ENCODE results near the gene KANSL1. TPM values are rescaled to one million over a fixed set of nuclear protein-coding genes. Genes with fewer than 3 reads are reported as not detected.

Gene KANSL1
- total RNA-seq, 8 experiments from 2014 or later = 36.9 to 96.5 (median 81.9) TPM

DNA sequence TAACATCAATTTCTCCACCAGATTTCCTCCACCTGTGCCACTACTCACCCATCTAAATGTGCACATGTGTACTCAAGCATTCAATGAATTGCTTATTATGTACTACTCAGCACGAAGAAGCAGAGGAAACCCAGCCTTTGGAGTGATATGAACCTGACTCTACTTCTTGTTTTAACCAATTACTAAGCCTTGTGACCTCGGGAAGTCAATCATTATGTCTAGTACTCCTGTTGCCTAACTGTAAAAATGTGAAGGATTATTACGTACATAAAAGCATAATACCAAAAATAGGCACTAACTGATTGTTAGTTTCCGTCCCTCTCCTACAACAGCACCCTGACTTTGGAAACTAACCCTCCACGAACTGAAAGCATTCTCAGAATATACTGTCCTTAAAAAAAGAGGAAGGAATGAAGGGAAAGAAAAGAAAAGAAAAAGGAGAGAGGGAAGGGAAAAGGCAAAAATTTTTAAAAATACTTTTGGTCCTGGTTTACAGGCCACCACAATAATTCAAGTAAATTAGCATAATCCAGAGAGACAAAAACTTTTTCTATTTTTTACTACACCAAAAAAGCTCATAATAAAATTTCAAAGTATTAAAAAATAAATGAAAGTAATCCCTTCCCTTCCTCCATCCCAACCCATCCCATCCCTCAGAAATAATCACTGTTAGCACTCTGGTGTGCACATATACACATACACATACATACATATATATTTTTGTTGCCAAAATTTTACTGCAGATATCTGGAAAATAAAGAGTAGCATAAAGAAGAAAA is 53.6 kb downstream of the KANSL1 start:
- no peak overlapping the region for H3K4me3 ChIP-seq
- H3K27ac ChIP-seq = no peak overlapping the region
- WGBS, 10 experiments = 52 to 92% (median 84%) methylated on average over 4 to 5 of the region's 5 CpGs
- H3K4me1 ChIP-seq (replicated peaks in 1 of 2) = peaks cover 0 to 5% of the 10 kb centered on the region in 2 donors
- in situ Hi-C loops (cut with MboI; ENCODE audit: low pct_unique_long_range_greater_than_20kb in 2 of 9, low sequenced_read_pairs in 9 of 9, unreplicated experiment in 9 of 9) = no loop called here
- peak in 1 of 8 experiments; percentile 7 for ATAC-seq (replicated peaks in 6 of 8)

DNA sequence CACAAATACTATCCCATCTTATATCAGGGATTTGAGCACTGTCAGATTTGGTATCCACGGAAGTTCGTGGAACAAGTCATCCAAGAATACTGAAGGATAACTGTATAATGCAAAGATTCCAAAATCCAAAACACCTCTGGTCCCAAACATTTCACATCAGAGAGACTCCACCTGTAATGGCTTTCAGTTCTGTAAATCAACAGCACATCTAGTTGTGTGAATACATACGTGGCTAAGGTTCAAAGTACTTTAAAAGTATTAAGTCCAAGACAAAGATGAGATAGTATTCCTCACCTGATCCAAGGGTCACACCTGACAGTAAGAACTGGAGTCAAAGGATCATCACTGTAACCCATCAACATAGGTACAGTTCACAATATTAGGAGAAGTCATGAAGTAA is 54.8 kb downstream of the KANSL1 start:
- H3K27ac ChIP-seq = no peak overlapping the region
- H3K4me3 ChIP-seq = no peak overlapping the region
- H3K4me1 ChIP-seq (replicated peaks in 1 of 2) = no peaks in the 10 kb centered on the region
- no peak for ATAC-seq (replicated peaks in 6 of 8)
- 63 to 100% (median 87%) methylated on average over 2 to 3 of the region's 3 CpGs for WGBS, 10 experiments
- in situ Hi-C loops (cut with MboI; ENCODE audit: low pct_unique_long_range_greater_than_20kb in 2 of 9, low sequenced_read_pairs in 9 of 9, unreplicated experiment in 9 of 9) = no loop called here

DNA sequence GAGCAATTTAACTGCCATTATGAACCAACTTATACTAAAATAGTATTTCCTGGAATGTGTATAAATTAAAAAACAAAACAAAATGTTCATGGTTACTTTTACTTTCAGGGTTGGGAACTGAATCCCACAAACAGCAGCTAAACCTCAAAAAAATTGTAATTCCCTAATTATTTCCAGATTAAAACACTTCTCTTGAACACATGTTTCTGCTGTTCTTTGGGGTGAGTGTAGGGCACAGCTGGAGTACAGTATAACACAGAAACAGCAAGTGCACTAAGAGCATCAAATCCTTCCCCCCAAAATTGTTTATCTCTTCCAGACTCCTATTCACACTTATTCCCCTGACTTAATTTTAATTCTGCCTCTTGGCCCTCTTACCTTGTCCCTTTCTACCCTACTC is 56.4 kb downstream of the KANSL1 start:
- Histone ChIP-seq H3K4me3 (no peak overlapping the region), H3K27ac (no peak overlapping the region), H3K4me1 (replicated peaks in 1 of 2) (no peaks in the 10 kb centered on the region)
- ATAC-seq (replicated peaks in 6 of 8) = no peak
- in situ Hi-C loops (cut with MboI; ENCODE audit: low pct_unique_long_range_greater_than_20kb in 2 of 9, low sequenced_read_pairs in 9 of 9, unreplicated experiment in 9 of 9) = no loop called here

DNA sequence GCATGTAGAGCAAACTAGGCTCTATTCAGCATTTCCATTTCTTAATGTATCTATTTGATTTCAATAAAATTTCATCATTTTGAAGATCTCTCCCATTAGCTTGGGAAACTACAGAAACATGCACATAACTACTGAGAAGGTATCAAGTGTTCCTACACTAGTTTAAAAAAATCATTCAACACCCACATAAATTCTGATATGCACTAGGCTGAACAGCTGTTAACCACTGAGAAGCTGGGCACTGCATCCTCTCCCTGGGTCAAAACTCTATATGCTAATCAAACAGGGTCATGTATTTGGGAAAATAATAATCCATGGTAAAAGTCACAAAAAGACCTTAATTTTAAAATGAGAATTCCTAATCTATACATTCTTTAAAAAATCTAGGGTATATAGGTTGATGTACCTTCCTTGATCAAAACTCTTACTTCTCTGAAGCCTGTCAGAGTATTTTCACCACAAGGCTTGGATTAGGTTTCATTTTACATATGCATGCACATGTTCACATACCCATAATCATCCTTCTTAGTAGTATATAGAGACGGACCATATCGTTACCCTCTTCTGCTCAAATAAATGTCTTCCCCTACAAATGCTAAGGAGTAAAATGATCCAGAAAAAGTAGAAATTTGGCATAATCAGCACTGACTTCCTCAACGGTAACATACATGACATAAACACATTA is 57.2 kb downstream of the KANSL1 start:
- peak in 3 of 8 experiments; percentile 75 to 95 (median 81) for ATAC-seq (replicated peaks in 6 of 8)
- WGBS, 10 experiments = 6 to 100% (median 88%) methylated on average over 2 to 3 of the region's 3 CpGs
- in situ Hi-C loops (cut with MboI; ENCODE audit: low pct_unique_long_range_greater_than_20kb in 2 of 9, low sequenced_read_pairs in 9 of 9, unreplicated experiment in 9 of 9) = no loop called here
- Histone ChIP-seq H3K27ac (no peak overlapping the region), H3K4me3 (no peak overlapping the region), H3K4me1 (replicated peaks in 1 of 2) (no peaks in the 10 kb centered on the region)

DNA sequence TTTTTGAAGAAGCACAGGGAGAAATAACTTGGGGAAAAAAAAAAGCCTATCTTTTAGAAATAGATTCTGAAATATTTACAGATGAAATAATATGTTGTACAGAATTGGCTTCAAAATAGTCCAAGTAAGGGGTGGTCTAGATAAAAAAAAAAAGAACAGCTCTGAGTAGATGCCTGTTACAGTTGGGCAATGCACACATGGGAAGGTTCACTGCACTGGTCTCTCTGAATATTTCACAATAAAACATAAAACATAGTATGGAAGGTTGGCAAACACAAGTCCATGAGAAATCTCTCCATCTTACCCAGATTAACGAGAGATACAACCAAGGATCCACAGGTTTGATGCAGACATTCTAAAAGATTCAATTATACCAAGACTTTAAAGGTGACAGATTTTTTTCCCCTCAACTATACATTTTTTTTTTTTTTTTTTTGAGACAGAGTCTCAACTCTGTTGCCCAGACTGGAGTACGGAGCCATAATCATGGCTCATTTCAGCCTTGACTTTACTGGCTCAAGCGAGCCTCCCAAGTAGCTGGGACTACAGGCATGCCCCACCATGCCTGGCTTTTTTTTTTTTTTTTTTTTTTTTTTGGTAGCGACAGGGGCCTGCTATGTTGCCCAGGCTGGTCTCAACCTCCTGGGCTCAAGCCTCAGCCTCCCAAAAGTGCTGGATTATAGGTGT is 58.0 kb downstream of the KANSL1 start:
- ATAC-seq (replicated peaks in 6 of 8) = no peak
- 92 to 100% (median 97%) methylated on average over 2 to 4 of the region's 4 CpGs; no CpG with 5 or more reads in 2 of the 10 experiments for WGBS, 10 experiments
- in situ Hi-C loops (cut with MboI; ENCODE audit: low pct_unique_long_range_greater_than_20kb in 2 of 9, low sequenced_read_pairs in 9 of 9, unreplicated experiment in 9 of 9) = no loop called here
- Histone ChIP-seq H3K4me1 (replicated peaks in 1 of 2) (peaks cover 0 to 5% of the 10 kb centered on the region in 2 donors), H3K27ac (no peak overlapping the region), H3K4me3 (no peak overlapping the region)

DNA sequence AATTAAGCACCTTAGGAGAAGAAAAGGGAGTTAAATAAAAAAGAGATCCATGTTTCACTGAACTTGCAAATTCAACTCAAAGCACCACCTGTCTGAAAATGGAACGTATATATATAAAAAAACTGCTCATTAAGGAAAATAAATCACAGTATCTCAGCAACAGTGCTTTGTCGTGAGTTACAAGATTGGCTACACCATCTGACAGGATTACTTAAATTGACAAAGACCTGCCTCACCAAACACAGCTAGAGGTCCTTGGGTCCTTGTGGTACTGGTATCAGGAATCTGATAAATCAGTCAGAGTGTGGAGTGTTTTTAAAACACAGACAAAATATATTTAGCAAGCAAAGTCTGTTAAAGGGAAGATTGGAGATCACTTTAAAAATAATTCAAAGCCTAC is 63.9 kb downstream of the KANSL1 start:
- H3K27ac ChIP-seq = no peak overlapping the region
- peaks cover 5 to 15% of the 10 kb centered on the region in 2 donors for H3K4me1 ChIP-seq (replicated peaks in 1 of 2)
- in situ Hi-C loops (cut with MboI; ENCODE audit: low pct_unique_long_range_greater_than_20kb in 2 of 9, low sequenced_read_pairs in 9 of 9, unreplicated experiment in 9 of 9) = loop anchor here in 1 of 9 experiments (10.0 kb wide), 1 partner anchor 55 kb away; no protein-coding TSS in a partner anchor
- no peak overlapping the region for H3K4me3 ChIP-seq
- WGBS, 10 experiments = 14 to 83% (median 75%) methylated on average over 1 to 2 of the region's 2 CpGs; no CpG with 5 or more reads in 3 of the 10 experiments
- peak in 1 of 8 experiments; percentile 12 for ATAC-seq (replicated peaks in 6 of 8)

DNA sequence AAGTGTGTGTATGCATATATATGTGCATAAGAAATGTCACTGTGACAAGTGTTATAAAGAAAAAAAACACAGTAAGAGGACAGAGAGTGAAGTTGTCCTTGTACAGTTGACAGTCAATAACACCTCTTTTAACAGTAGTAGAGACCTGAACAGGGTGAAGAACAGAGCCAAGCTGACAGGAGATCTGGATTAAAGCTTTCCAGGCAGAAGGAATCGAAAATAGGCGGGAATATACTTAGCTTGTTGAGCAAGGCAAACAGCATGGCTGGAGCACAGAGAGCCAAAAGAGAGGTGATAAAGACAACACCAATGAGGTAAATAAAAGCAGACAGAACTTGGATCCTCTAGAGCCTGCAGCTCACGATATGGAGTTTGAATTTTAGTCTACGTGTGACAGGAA is 64.8 kb downstream of the KANSL1 start:
- H3K4me3 ChIP-seq = no peak overlapping the region
- peaks cover 5 to 15% of the 10 kb centered on the region in 2 donors for H3K4me1 ChIP-seq (replicated peaks in 1 of 2)
- in situ Hi-C loops (cut with MboI; ENCODE audit: low pct_unique_long_range_greater_than_20kb in 2 of 9, low sequenced_read_pairs in 9 of 9, unreplicated experiment in 9 of 9) = loop anchor here in 1 of 9 experiments (10.0 kb wide), 1 partner anchor 54 kb away; no protein-coding TSS in a partner anchor
- 73 to 100% (median 96%) methylated on average over 1 to 4 of the region's 4 CpGs for WGBS, 10 experiments
- ATAC-seq (replicated peaks in 6 of 8) = no peak
- no peak overlapping the region for H3K27ac ChIP-seq

DNA sequence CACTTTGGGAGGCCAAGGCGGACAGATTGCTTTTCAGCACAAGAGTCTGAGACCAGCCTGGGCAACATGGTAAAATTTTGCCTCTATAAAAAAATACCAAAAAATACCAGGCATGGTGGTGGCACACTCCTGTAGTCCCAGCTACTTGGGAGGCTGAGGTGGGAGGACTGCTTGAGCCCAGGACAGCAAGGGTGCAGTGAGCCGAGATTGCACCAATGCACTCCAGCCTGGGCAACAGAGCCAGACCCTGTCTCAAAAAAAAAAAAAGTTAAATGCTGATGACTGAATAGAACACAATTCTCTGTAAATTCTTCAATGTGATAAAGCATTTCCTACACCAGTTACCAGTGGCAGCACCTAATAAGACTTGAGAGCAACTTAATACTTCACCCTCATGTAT is 65.7 kb downstream of the KANSL1 start:
- H3K4me1 ChIP-seq (replicated peaks in 1 of 2) = peaks cover 5 to 15% of the 10 kb centered on the region in 2 donors
- no peak for ATAC-seq (replicated peaks in 6 of 8)
- H3K4me3 ChIP-seq = no peak overlapping the region
- H3K27ac ChIP-seq = no peak overlapping the region
- in situ Hi-C loops (cut with MboI; ENCODE audit: low pct_unique_long_range_greater_than_20kb in 2 of 9, low sequenced_read_pairs in 9 of 9, unreplicated experiment in 9 of 9) = loop anchor here in 1 of 9 experiments (10.0 kb wide), 1 partner anchor 53 kb away; no protein-coding TSS in a partner anchor
- WGBS, 10 experiments = 90 to 100% (median 100%) methylated on average over 1 to 2 of the region's 2 CpGs; no CpG with 5 or more reads in 3 of the 10 experiments

DNA sequence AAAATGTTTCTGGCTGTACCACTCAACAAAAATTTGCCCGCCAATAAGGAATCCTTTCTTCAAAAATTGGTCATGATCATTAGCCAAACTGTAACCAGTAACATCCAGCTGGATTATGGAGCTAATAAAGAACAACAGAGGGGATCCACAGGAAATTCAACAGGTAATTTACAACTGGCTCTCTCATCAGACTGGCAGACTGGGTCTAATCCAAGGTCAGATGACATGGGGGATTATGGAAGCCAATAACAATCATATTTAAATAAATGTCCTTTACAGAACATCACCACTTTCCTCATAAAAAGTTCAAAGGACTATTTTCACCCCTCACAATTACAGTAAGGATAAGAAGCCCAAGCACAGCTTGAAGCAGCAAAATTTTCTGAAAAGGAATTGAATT is 66.4 kb downstream of the KANSL1 start:
- H3K4me1 ChIP-seq (replicated peaks in 1 of 2) = peaks cover 5 to 15% of the 10 kb centered on the region in 2 donors
- in situ Hi-C loops (cut with MboI; ENCODE audit: low pct_unique_long_range_greater_than_20kb in 2 of 9, low sequenced_read_pairs in 9 of 9, unreplicated experiment in 9 of 9) = loop anchor here in 1 of 9 experiments (10.0 kb wide), 1 partner anchor 52 kb away; no protein-coding TSS in a partner anchor
- WGBS, 10 experiments = 20 to 100% (median 100%) methylated on average over 1 of the region's 1 CpG; no CpG with 5 or more reads in 2 of the 10 experiments
- no peak overlapping the region for H3K27ac ChIP-seq
- ATAC-seq (replicated peaks in 6 of 8) = no peak
- no peak overlapping the region for H3K4me3 ChIP-seq

DNA sequence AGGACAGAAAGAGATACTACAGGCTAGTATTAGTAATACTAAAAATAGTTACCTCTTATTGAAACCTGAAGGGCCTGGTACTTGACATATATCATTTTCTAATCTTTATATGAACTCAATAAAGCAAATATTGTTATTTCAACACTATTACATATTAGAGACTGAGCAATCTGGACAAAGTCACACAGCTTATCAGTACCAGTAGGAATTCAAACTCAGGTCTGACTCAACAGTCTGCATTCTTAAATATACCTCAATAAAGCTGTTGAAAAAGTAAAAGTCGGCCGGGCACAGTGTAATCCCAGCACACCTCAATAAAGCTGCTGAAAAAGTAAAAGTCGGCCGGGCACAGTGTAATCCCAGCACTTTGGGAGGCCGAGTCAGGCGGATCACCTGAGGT is 67.4 kb downstream of the KANSL1 start:
- ATAC-seq (replicated peaks in 6 of 8) = no peak
- in situ Hi-C loops (cut with MboI; ENCODE audit: low pct_unique_long_range_greater_than_20kb in 2 of 9, low sequenced_read_pairs in 9 of 9, unreplicated experiment in 9 of 9) = loop anchor here in 1 of 9 experiments (10.0 kb wide), 1 partner anchor 51 kb away; no protein-coding TSS in a partner anchor
- Histone ChIP-seq H3K4me3 (no peak overlapping the region), H3K27ac (no peak overlapping the region), H3K4me1 (replicated peaks in 1 of 2) (peaks cover 5 to 15% of the 10 kb centered on the region in 2 donors)
- 90 to 100% (median 100%) methylated on average over 1 to 5 of the region's 6 CpGs; no CpG with 5 or more reads in 4 of the 10 experiments for WGBS, 10 experiments

DNA sequence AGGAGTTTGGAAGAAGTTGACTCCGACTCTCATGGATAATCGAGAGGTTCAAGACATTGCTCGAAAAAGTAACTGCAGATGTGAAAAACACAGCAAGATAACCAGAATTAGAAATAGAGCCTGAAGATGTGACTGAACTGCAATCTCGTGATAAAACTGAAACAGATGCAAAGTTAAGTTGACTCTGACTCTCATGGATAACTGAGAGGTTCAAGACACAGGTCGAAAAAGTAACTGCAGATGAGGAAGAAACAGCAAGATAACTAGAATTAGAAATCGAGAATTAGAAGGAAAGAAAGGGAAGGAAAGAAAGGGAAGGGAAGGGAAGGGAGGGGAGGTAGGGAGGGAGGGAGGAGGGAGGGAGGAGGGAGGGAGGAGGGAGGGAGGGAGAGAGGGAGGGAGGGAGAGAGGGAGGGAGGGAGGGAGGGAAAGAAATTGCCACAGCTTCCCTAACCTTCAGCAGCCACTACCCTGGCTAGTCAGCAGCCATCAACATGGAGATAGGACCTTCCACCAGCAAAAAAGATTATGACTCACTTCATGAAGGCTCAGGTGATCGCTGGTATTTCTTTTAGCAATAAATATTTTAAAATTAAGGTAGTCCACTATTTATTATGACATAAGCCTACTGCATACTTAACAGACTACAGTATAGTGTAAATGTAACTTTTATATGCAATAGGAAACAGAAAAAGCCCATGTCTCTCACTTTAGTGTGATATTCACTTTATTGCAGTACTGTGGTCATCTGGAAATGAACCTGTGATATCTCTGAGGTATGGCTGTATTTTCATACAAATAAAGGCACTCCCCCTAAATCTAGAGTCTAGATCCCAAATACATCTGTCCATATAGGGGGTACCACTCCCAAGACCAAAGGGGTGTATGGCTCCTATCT is 68.3 kb downstream of the KANSL1 start:
- Histone ChIP-seq H3K27ac (no peak overlapping the region), H3K4me3 (no peak overlapping the region), H3K4me1 (replicated peaks in 1 of 2) (peaks cover 5 to 8% of the 10 kb centered on the region in 2 donors)
- ATAC-seq (replicated peaks in 6 of 8) = no peak
- in situ Hi-C loops (cut with MboI; ENCODE audit: low pct_unique_long_range_greater_than_20kb in 2 of 9, low sequenced_read_pairs in 9 of 9, unreplicated experiment in 9 of 9) = loop anchor here in 1 of 9 experiments (10.0 kb wide), 1 partner anchor 50 kb away; no protein-coding TSS in a partner anchor
- WGBS, 10 experiments = 35 to 100% (median 87%) methylated on average over 4 to 7 of the region's 7 CpGs

DNA sequence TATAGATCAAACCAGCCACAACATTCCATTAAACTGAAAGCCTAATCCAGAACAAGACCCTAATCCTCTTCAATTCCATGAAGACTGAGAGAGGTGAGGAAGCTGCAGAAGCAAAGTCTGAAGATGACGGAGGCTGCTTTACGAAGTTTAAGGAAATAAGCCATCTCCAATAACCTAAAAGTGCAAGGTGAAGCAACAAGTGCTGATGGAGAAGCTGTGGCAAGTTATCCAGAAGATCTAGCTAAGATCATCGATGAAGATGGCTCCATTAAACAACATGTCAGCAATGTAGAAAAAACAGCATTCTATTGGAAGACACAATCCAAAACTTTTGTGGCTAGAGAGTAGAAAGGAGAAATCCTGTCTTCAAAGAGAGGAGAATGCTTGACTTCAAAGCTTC is 69.6 kb downstream of the KANSL1 start:
- ATAC-seq (replicated peaks in 6 of 8) = no peak
- H3K27ac ChIP-seq = no peak overlapping the region
- H3K4me1 ChIP-seq (replicated peaks in 1 of 2) = no peaks in the 10 kb centered on the region
- 92 to 100% (median 100%) methylated on average over 1 to 3 of the region's 3 CpGs; no CpG with 5 or more reads in 1 of the 10 experiments for WGBS, 10 experiments
- no peak overlapping the region for H3K4me3 ChIP-seq
- in situ Hi-C loops (cut with MboI; ENCODE audit: low pct_unique_long_range_greater_than_20kb in 2 of 9, low sequenced_read_pairs in 9 of 9, unreplicated experiment in 9 of 9) = loop anchor here in 1 of 9 experiments (10.0 kb wide), 1 partner anchor 49 kb away; no protein-coding TSS in a partner anchor

Data from motor neuron (in vitro differentiated cells).